CD14-positive monocyte (primary cell): ENCODE results near the gene KDM2A. TPM values are rescaled to one million over a fixed set of nuclear protein-coding genes. Genes with fewer than 3 reads are reported as not detected.

Source experiments
- DNase-seq, 3 donors: peaks; one replicate each; pipeline ENCODE4 v3.0.0-alpha.2; 2011 to 2022
- H2AFZ ChIP-seq: 2 replicates; pipeline ENCODE4 v1.6.0; 2012; ENCODE audit warnings: mild to moderate bottlenecking, low read depth, low read length, inconsistent platforms; ENCODE audit not compliant: insufficient read depth, poor library complexity, severe bottlenecking
- H3K27ac ChIP-seq, 2 donors: 1 replicate in 1 of 2; 2 replicates in 1 of 2; pipeline ENCODE4 v1.5.1; 2012 to 2013; ENCODE audit warnings: low read length in 2 of 2, control low read depth in 1 of 2, inconsistent platforms in 1 of 2, low read depth in 1 of 2, mild to moderate bottlenecking in 1 of 2
- H3K27me3 ChIP-seq, 2 donors: one replicate each; pipeline versions ENCODE4 v1.6.0 to v1.6.1; 2011 to 2013; ENCODE audit warnings: low read length in 2 of 2; ENCODE audit not compliant: control insufficient read depth in 2 of 2, insufficient read depth in 2 of 2
- H3K36me3 ChIP-seq, 2 donors: replicated peaks in 1 of 2; 1 replicate in 1 of 2; 2 replicates in 1 of 2; pipeline versions ENCODE4 v1.5.1 to v1.6.1; 2012 to 2013; ENCODE audit warnings: low read length in 2 of 2, control low read depth in 1 of 2, inconsistent platforms in 1 of 2, mild to moderate bottlenecking in 1 of 2; ENCODE audit not compliant: insufficient read depth in 2 of 2, control insufficient read depth in 1 of 2
- H3K4me1 ChIP-seq, 2 donors: 1 replicate in 1 of 2; 2 replicates in 1 of 2; pipeline versions ENCODE4 v1.5.1 to v1.6.1; 2012 to 2013; ENCODE audit warnings: low read length in 2 of 2, control low read depth in 1 of 2, inconsistent platforms in 1 of 2, mild to moderate bottlenecking in 1 of 2, moderate library complexity in 1 of 2; ENCODE audit not compliant: insufficient read depth in 2 of 2, control insufficient read depth in 1 of 2
- H3K4me2 ChIP-seq: replicated peaks from 2 replicates; pipeline ENCODE3; 2012; ENCODE audit warnings: low read length, moderate library complexity, mild to moderate bottlenecking; ENCODE audit not compliant: poor library complexity, severe bottlenecking; ENCODE audit errors: extremely low read depth
- H3K4me3 ChIP-seq, 3 experiments: fragments of 200-600 bp in 1 of 3; sonication (generic) in 1 of 3; replicated peaks in 1 of 3; 1 replicate in 2 of 3; 2 replicates in 1 of 3; pipeline ENCODE4 v1.5.1; 2011 to 2013; ENCODE audit warnings: low read length in 3 of 3, mild to moderate bottlenecking in 3 of 3, control low read depth in 2 of 3, low read depth in 2 of 3, inconsistent platforms in 1 of 3, moderate library complexity in 1 of 3
- H3K79me2 ChIP-seq: 2 replicates; pipeline ENCODE4 v1.6.0; 2012; ENCODE audit warnings: mild to moderate bottlenecking, control low read depth, inconsistent platforms, low read length, moderate library complexity; ENCODE audit not compliant: insufficient read depth
- H3K9ac ChIP-seq: 2 replicates; pipeline ENCODE4 v1.6.0; 2017; ENCODE audit warnings: low read length, mild to moderate bottlenecking; ENCODE audit not compliant: insufficient read depth, poor library complexity, severe bottlenecking
- H3K9me3 ChIP-seq, 2 donors: replicated peaks in 1 of 2; 1 replicate in 1 of 2; 2 replicates in 1 of 2; pipeline versions ENCODE4 v1.5.1 to v1.6.1; 2012 to 2013; ENCODE audit warnings: low read length in 2 of 2, control low read depth in 1 of 2; ENCODE audit not compliant: control insufficient read depth in 1 of 2, insufficient read depth in 1 of 2
- H4K20me1 ChIP-seq: 2 replicates; pipeline ENCODE4 v1.6.0; 2012; ENCODE audit warnings: mild to moderate bottlenecking, low read length, control low read depth, moderate library complexity; ENCODE audit not compliant: insufficient read depth
- H3K27ac Mint-ChIP-seq, 7 donors: one replicate each; pipeline ENCODE4 v1.8.0; 2020; ENCODE audit warnings: mild to moderate bottlenecking in 7 of 7, mixed read lengths in 7 of 7, moderate library complexity in 6 of 7, inconsistent platforms in 2 of 7
- H3K27me3 Mint-ChIP-seq, 3 donors: one replicate each; pipeline ENCODE4 v1.8.0; 2021 to 2022; ENCODE audit warnings: low read depth in 3 of 3, mild to moderate bottlenecking in 3 of 3, mixed read lengths in 3 of 3, moderate library complexity in 3 of 3, inconsistent platforms in 1 of 3
- H3K36me3 Mint-ChIP-seq, 2 donors: one replicate each; pipeline ENCODE4 v1.8.0; 2020; ENCODE audit warnings: mixed read lengths in 2 of 2, inconsistent platforms in 1 of 2, mild to moderate bottlenecking in 1 of 2
- H3K4me1 Mint-ChIP-seq: one replicate; pipeline ENCODE4 v1.8.0; 2020; ENCODE audit warnings: mild to moderate bottlenecking, mixed read lengths
- H3K4me3 Mint-ChIP-seq, 2 donors: one replicate each; pipeline ENCODE4 v1.8.0; 2020; ENCODE audit warnings: mild to moderate bottlenecking in 2 of 2, mixed read lengths in 2 of 2, moderate library complexity in 1 of 2
- H3K9me3 Mint-ChIP-seq, 7 donors: one replicate each; pipeline ENCODE4 v1.8.0; 2020 to 2022; ENCODE audit warnings: mixed read lengths in 7 of 7, mild to moderate bottlenecking in 6 of 7, moderate library complexity in 6 of 7, inconsistent platforms in 2 of 7
- CTCF ChIP-seq: fragments of 200-600 bp; IDR thresholded peaks from one replicate; pipeline ENCODE4 v1.8.0; 2022; ENCODE audit warnings: antibody characterized with exemption, mild to moderate bottlenecking
- WGBS: methylation state at CpG from one replicate; pipeline ENCODE4 v1.1.5; 2013; ENCODE audit warnings: missing lambda C conversion rate; ENCODE audit not compliant: insufficient coverage; 5-methylcytosine and 5-hydroxymethylcytosine counted together
- intact Hi-C, 2 donors: fragments of 100-400 bp; cut with micrococcal nuclease; formaldehyde crosslinking; loops; one replicate each; pipeline versions ENCODE4 v1.15.0 to v1.15.1; 2023
- polyA plus RNA-seq, 3 donors: library from polyadenylated mRNA; depleted of rRNA in 1 of 3; unstranded in 2 of 3; stranded (reverse) in 1 of 3; fragments of 300-500 nt in 2 of 3; fragments of >200 nt in 1 of 3; fragmentation: Illumina TruSeq in 2 of 3; gene quantifications; 1 replicate in 2 of 3; 2 replicates in 1 of 3; pipeline ENCODE4 v1.2.3, GENCODE V29; 2012 to 2021

KDM2A gene
- polyA plus RNA-seq, 3 donors: 2.6 to 98.9 (median 3.9) TPM

- H3K4me1 ChIP-seq: peaks cover 37 to 62% of the 10 kb centered on the region in 2 donors
- H3K27me3 Mint-ChIP-seq: peaks cover 13 to 26% (median 25%) of the 10 kb centered on the region in 3 donors
- peaks cover 21% of the 10 kb centered on the region for H4K20me1 ChIP-seq
- H2AFZ ChIP-seq: peak overlapping the region; percentile 31
- peak overlapping the region; percentile 71 for H3K4me2 ChIP-seq
- peak overlapping the region; percentile 91 to 99 (median 97) for H3K27ac Mint-ChIP-seq
- WGBS: 25% methylated on average over 17 of the region's 22 CpGs
- peaks cover 49% of the 10 kb centered on the region for H3K4me1 Mint-ChIP-seq
- H3K27me3 ChIP-seq: peaks cover 0 to 3% of the 10 kb centered on the region in 2 donors
- H3K9me3 ChIP-seq: no peaks in the 10 kb centered on the region
- H3K79me2 ChIP-seq: peaks cover 42% of the 10 kb centered on the region
- H3K4me3 ChIP-seq: peak overlapping the region in 1 of 3 experiments; percentile 64
- H3K9ac ChIP-seq: no peak overlapping the region
- peak overlapping the region; percentile 54 to 82 for H3K4me3 Mint-ChIP-seq
- H3K36me3 Mint-ChIP-seq: peaks cover 12 to 20% of the 10 kb centered on the region in 2 donors
- peaks cover 0 to 2% (median 0%) of the 10 kb centered on the region in 7 donors for H3K9me3 Mint-ChIP-seq
- peak; percentile 73 to 89 (median 87) for DNase-seq
- intact Hi-C loops: loop anchor here in 1 of 2 donors (2.0 to 5.0 kb wide), 2 partner anchors 54 to 119 kb away; no protein-coding TSS in a partner anchor
- H3K36me3 ChIP-seq: peaks cover 4 to 7% of the 10 kb centered on the region in 2 donors
- peak overlapping the region; percentile 77 to 82 for H3K27ac ChIP-seq
- TF ChIP-seq CTCF: peak; percentile 82
These were observed 143.9 kb downstream of the KDM2A start for GRCh38 chr11:67262731-67263675.

GRCh38 chr11:67264260-67264659 lies 145.2 kb downstream of the KDM2A start:
- no peak for DNase-seq
- H3K27ac ChIP-seq: no peak overlapping the region
- no peak overlapping the region for H2AFZ ChIP-seq
- H3K4me2 ChIP-seq: no peak overlapping the region
- peaks cover 46 to 75% of the 10 kb centered on the region in 2 donors for H3K4me1 ChIP-seq
- WGBS: 94% methylated on average over 3 of the region's 5 CpGs
- no peak overlapping the region for H3K9ac ChIP-seq
- Mint-ChIP-seq H3K36me3 (peaks cover 20 to 25% of the 10 kb centered on the region in 2 donors), H3K4me3 (peak overlapping the region in 1 of 2 donors; percentile 32), H3K9me3 (peaks cover 0 to 2% (median 0%) of the 10 kb centered on the region in 7 donors), H3K4me1 (peaks cover 61% of the 10 kb centered on the region), H3K27me3 (peaks cover 15 to 26% (median 25%) of the 10 kb centered on the region in 3 donors), H3K27ac (peak overlapping the region in 4 of 7 donors; percentile 9 to 74 (median 36))
- intact Hi-C loops: loop anchor here in 1 of 2 donors (5.0 kb wide), 1 partner anchor 118 kb away; no protein-coding TSS in a partner anchor
- H3K79me2 ChIP-seq: peaks cover 54% of the 10 kb centered on the region
- peaks cover 13 to 16% of the 10 kb centered on the region in 2 donors for H3K36me3 ChIP-seq
- H3K4me3 ChIP-seq: no peak overlapping the region
- TF ChIP-seq CTCF: no peak
- no peaks in the 10 kb centered on the region for H3K9me3 ChIP-seq
- H4K20me1 ChIP-seq: peaks cover 21% of the 10 kb centered on the region
- peaks cover 0 to 3% of the 10 kb centered on the region in 2 donors for H3K27me3 ChIP-seq
